Nephron progenitor cell (in vitro differentiated cells): ENCODE results near the gene AFMID.
"Not testable (repeated sequence)": the region's sequence is repeated elsewhere in the genome, so short reads cannot be mapped to it uniquely, and the experiment has no call there.

Source experiments
- DNase-seq: peaks from one replicate; pipeline ENCODE4 v3.0.0; 2021
- H3K27ac Mint-ChIP-seq: 2 replicates; pipeline ENCODE4 v1.8.0; 2021; ENCODE audit warnings: mild to moderate bottlenecking, moderate library complexity, mixed read lengths
- H3K27me3 Mint-ChIP-seq: 2 replicates; pipeline ENCODE4 v1.8.0; 2021; ENCODE audit warnings: mild to moderate bottlenecking, low read depth, mixed read lengths; ENCODE audit not compliant: poor library complexity
- H3K36me3 Mint-ChIP-seq: 2 replicates; pipeline ENCODE4 v1.8.0; 2021; ENCODE audit warnings: low read depth, mixed read lengths
- H3K4me1 Mint-ChIP-seq: 2 replicates; pipeline ENCODE4 v1.8.0; 2021; ENCODE audit warnings: mixed read lengths
- H3K4me3 Mint-ChIP-seq: 2 replicates; pipeline ENCODE4 v1.8.0; 2021; ENCODE audit warnings: mild to moderate bottlenecking, moderate library complexity, mixed read lengths
- H3K9me3 Mint-ChIP-seq: 2 replicates; pipeline ENCODE4 v1.8.0; 2021; ENCODE audit warnings: mild to moderate bottlenecking, moderate library complexity, mixed read lengths
- CTCF ChIP-seq: fragments of 200-600 bp; sonication (generic); IDR thresholded peaks from 2 replicates; pipeline ENCODE4 v1.5.0; 2021; ENCODE audit warnings: antibody characterized with exemption

The AFMID gene

GRCh38 chr17:78168242-78168902 lies 18.8 kb upstream of the AFMID start, which contains the start of gene SYNGR2:
Gene SYNGR2 (plus strand): TSS chr17:78168581. CDS start chr17:78168617, 36 bp downstream.
- Mint-ChIP-seq H3K27me3 (peaks cover 6% of the 10 kb centered on the region), H3K27ac (no peak within 1 kb of the TSS)
- TF ChIP-seq CTCF: no peak

GRCh38 chr17:78168903-78169793 lies 18.0 kb upstream of the AFMID start:
- peaks cover 12% of the 10 kb centered on the region for H3K4me1 Mint-ChIP-seq
- peaks cover 6% of the 10 kb centered on the region for H3K27me3 Mint-ChIP-seq
- H3K4me3 Mint-ChIP-seq: peak overlapping the region; percentile 28
- no peaks in the 10 kb centered on the region for H3K9me3 Mint-ChIP-seq
- TF ChIP-seq CTCF: no peak
- peaks cover 10% of the 10 kb centered on the region for H3K36me3 Mint-ChIP-seq
- no peak overlapping the region for H3K27ac Mint-ChIP-seq
- peak; percentile 44 for DNase-seq

More at GRCh38 chr17:78168242-78168902, 18.8 kb upstream of the AFMID start, which contains the start of gene SYNGR2:
- H3K4me1 Mint-ChIP-seq: peaks cover 12% of the 10 kb centered on the region
- peak; percentile 94 for DNase-seq
- no peaks in the 10 kb centered on the region for H3K9me3 Mint-ChIP-seq
- peak within 1 kb of the TSS; percentile 75 for H3K4me3 Mint-ChIP-seq
- peaks cover 2% of the 10 kb centered on the region for H3K36me3 Mint-ChIP-seq

GRCh38 chr17:78170692-78171590 lies 16.2 kb upstream of the AFMID start:
- H3K27me3 Mint-ChIP-seq: peaks cover 6% of the 10 kb centered on the region

GRCh38 chr17:78171591-78172248 lies 15.4 kb upstream of the AFMID start:
- not testable (repeated sequence) for H3K27me3 Mint-ChIP-seq

More at GRCh38 chr17:78170692-78171590, 16.2 kb upstream of the AFMID start:
- no peak for TF ChIP-seq CTCF
- Mint-ChIP-seq H3K9me3 (no peaks in the 10 kb centered on the region), H3K27ac (no peak overlapping the region), H3K4me1 (peaks cover 14% of the 10 kb centered on the region), H3K36me3 (peaks cover 12% of the 10 kb centered on the region), H3K4me3 (peak overlapping the region; percentile 15)
- no peak for DNase-seq

GRCh38 chr17:78172249-78173051 lies 14.7 kb upstream of the AFMID start:
- H3K4me3 Mint-ChIP-seq: no peak overlapping the region
- H3K27me3 Mint-ChIP-seq: peaks cover 3% of the 10 kb centered on the region
- no peak for TF ChIP-seq CTCF
- peaks cover 12% of the 10 kb centered on the region for H3K36me3 Mint-ChIP-seq
- no peaks in the 10 kb centered on the region for H3K9me3 Mint-ChIP-seq
- no peak for DNase-seq
- peaks cover 19% of the 10 kb centered on the region for H3K4me1 Mint-ChIP-seq
- H3K27ac Mint-ChIP-seq: no peak overlapping the region

More at GRCh38 chr17:78171591-78172248, 15.4 kb upstream of the AFMID start:
- not testable (repeated sequence) for H3K4me3 Mint-ChIP-seq, DNase-seq, H3K27ac Mint-ChIP-seq, H3K9me3 Mint-ChIP-seq
- Mint-ChIP-seq H3K4me1 (peaks cover 19% of the 10 kb centered on the region), H3K36me3 (peaks cover 12% of the 10 kb centered on the region)
